Measurements from ENCODE around the gene GRIA4.
"Not testable (repeated sequence)": the region's sequence is repeated elsewhere in the genome, so short reads cannot be mapped to it uniquely, and the experiment has no call there.

The GRIA4 gene

DNA sequence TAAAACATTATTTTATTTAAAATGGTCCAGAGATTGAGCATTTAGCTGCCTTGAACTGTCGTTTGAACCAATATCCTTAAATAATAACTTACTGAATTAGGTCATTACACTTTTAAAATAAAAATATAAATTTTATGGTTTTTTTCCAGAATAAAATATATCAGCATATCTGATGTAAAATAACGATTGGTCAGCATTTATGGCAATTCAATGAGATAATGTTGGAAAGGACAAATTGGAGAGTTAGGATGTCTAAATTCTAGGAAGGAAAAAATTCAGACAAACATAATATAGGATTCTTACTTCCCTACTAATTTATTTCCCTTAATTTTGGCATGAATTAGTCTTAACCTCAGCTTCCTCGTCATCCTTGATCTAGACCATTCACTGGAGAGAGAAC, 113.4 kb downstream of the GRIA4 start:
- no peak for DNase-seq

DNA sequence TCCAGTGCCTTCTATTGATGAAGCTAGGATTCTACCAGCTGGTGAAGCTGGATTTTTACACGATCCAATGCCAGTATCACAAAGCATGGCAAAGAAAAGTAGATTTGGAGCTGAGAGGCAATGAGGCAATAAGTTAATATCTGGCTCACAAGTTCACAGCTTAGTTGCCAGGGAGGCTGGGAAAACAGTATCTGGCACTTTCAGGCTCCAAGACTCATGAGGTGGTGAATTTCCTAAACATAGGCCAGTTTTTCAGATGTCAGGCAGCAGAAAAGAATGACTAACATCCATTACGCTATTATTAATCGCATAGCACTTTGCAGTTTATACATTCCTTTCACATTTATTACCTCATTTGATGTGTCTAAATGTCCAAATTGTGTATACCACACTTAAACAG, 122.7 kb downstream of the GRIA4 start:
- no peak for DNase-seq

DNA sequence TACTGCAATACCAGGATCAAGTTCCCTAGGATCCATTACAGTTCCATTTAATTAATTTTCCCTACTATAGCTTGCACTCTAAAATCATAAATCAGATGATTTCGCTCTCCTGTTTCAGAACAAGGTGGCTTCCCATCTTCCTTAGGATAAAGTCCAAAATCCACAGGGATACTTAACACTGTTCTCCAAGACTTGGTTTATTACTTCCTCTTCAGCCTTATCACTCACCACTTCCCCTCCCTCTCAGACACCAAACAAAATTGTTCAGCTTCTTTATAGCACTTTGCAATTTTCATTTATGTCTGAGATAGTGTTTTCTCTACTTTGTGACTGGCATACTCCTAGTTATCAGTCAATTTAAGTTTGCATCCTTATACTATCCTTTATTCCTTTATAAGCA, 124.6 kb downstream of the GRIA4 start:
- no peak for DNase-seq

DNA sequence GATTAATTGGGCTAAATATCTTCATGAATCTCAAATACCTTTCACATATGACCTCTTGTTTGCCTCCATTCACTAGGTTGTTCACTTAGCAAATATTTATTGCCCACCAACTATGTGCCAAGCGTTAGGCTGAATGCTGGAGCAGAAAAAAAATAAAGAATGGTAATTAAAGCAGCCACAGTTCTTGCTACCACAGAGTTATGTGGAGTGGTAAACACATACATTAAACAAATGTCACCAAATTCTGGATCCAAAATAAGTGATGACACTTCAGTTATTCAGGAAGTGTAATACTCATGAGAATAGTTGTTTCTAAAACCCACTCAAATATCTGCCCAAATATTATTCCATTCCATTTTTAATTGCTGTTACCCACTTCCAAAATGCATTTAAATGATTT, 128.4 kb downstream of the GRIA4 start:
- DNase-seq = no peak

DNA sequence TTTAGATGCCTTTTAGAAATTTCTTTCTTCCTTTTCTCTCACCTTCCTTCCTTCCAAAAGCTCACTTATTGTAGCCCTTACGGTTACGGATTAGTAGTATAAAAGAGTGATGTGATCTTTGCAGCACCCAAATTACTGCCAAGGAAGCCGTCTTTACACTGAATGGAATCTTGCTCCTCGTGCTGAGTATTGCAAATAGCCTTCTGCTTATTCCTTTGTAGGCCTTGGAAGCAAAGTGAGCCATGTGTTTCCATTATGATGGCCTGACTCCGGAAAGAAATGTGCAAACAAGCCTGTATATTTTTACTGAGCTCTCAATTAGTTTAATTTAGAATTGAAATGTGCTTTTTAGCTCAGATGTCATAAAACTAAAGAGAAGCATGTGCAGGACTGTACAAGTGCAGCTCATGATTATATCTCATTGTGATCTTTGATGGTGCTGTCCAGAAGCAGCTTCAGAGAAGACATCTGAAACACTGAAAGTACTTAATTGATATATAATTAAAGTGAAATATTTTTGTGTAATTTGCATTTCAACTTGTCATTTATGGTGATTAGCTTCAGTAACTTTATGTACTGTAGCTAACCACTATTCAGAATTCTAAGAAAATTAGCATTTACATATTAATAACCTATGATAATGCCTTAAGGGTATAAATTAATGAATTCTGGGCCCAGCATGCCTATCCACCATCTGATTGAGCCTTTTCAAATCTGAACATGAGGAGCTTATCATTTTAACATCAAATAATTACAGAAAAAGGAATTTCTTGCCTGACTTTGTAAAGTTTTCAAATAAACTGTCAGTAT, 129.3 kb downstream of the GRIA4 start:
- DNase-seq = no peak

DNA sequence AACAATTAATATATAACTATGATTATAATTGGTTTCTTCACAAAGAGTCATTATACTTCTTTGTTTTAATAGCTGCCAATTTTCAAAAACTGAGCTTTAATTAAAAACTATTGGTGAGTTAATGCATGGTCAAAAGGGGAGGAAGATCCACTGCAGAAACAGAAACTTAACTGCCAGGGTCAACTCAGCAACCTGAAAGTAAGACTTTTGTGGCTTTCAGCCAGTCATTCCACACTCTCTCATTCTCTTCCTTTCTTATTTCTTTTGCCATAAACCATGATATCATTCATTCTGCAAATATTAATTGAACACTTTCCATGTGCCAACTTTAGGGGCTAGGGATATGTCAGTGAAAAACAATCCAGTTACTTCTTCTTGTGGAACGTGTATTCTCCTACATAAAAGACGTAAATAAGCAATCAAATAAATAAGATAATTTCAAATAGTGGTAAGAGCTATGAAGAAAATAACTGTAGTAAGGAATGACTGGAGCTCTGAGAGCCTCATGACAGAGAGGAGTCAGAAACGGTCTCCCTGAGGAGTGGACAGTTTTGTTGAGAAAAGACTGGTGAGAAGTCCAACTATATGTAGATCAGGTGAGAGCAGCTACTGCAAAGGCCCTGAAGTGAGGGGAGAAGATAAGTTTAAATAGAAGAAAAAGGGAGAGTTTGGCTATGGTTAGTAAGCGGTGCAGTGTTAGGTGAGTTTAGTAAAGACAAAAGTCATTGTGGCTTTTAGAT, 130.5 kb downstream of the GRIA4 start:
- no peak for DNase-seq

DNA sequence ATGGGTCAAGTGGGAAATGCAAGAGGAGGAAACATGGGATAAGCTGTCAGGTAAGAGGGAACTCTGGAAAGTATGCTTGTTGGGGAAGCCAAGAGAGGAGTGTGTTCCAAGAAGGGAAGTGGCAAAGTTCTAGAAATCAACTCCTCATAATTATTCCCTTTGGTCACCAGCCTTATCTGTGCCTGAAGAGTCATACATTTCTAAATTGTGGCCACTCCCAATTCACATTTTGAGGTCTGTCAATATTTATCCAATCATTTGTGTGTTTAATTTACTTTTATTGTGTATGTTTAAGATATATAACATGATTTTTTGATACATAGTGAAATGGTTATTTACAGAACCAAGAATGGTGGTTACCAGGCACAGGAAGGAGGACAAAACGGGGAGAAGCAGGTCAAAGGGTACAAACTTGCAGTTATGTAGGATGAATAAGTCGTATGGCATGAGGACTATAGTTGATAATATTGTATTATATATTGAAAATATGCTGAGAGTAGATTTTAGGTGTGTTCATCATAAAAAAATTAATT, 131.7 kb downstream of the GRIA4 start:
- no peak for DNase-seq

DNA sequence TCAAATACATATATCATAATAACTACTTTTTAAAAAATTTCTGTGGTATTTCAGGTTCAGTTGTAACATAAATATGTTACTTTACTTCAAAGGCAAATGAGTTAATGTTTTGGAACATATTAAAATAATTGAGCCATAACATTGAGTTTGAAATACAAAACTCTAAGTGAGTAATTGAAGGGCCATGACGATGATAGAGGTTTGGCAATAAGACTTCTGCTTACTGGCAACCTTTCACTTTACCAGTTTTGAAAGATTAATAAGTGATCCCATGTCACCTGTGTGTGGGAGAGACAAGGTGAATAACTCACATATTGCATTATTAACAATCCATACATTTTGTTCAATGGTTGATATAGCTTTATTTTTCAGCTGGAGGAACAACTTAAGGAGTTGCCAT, 144.4 kb downstream of the GRIA4 start:
- no peak for DNase-seq

DNA sequence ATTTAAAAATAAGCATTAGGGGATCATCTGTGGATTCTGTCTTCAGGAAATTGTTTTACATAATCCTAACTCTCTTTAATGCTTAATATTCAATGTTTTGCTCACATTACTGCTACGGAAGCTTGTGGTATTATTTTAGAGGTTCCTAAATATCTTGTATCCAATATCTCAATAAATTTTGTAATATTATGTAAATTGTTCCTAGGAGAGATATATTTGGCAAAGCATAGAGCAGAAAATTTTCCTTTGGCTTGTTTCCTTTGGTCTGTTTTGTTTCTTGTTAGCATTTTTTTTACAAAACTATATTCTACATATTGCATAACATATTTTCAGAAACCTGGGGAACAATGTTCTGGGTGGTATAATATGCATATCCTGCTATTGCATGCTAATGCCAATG, 144.8 kb downstream of the GRIA4 start:
- DNase-seq = no peak

DNA sequence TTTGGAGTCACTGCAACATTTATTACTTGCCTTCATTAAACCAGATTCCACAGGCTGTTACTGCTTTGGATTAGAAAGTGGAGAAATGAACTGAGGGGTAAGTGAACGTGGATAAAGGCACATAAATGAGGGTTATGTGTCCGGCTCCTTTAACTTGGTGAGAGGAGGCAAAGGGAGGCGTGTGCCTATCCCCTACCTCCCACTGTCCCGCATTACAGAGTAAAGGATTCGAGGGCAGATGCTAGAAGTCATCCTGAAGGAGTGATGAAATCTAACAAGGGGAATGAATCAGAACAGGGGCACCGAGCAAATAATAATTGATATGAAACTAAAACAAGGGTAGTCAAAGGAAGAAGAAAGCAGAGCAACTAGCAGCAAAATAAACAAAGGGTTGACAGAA, 147.2 kb downstream of the GRIA4 start:
- no peak for DNase-seq

DNA sequence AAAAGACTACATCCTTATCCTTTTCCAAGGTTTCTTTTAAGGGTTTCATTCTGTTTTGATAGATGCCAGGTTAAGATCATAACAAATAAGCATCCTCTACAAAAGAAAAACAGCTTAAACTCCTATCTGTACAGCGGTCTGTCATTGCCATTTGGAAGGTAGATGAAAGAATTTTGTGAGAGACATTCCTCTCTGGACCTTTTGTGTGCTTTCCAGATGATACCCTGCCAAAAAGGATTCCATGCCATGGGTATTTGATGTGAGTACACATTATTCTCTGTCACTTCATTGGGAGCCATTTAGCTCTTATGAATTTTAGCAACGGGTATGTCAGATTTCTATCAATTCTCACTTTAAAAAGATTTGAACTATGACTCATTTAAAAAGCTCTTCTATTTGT, 153.7 kb downstream of the GRIA4 start:
- no peak for DNase-seq

DNA sequence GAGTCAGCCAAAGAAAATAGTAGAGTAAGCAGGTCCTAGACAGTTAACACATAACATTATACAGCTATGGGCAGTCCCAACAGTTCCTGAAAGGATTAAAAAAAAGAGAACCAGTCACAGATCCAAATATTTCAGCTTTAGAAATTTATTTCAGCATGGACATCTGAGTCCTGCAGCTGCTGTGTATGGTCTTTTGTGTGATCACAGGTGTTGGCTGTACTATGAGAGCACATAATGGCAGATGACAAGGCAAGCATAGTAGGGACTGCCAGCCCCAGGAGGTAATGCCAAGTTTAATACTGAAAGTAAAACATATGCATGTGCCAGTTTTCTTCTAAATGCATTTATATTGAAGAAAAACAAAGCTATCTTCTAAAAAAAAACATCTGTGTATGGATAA, 158.1 kb downstream of the GRIA4 start:
- no peak for DNase-seq

DNA sequence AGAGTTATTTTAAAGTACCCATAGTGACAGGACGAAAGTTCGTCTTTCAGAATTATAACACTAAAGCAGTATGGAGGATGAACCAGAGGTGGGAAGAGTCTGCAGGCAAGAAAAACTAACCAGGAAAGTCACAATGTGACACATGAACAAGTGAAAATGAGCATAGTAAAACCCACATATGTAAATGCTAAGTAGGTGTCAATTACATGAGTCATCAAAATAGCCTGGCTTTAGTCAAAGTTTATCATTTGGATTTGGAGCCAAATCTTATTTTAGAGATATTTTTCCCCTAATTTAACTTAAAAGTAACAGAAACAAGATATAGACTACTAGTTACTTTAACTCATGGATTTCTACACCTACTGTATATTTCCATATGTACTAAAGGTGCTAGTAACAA, 159.8 kb downstream of the GRIA4 start:
- DNase-seq = no peak

DNA sequence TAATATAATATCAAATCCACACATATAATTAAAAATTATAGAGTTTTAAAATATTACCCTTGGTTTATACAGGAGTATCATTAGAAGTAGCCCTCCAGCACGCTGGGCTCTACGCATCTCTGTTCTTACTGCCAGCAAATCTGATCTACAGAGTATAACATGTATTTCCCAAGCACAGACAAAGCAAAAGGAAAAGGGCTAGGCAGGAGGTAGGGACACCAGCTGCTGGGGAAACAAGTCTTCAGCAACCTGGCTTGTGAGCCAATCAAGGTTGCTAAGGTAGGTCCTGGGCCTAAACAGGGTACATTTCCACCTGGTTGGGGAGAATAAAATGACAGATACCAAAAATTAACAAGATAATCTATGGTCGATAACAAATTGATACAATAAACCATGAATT, 163.6 kb downstream of the GRIA4 start:
- not testable (repeated sequence) for DNase-seq

DNA sequence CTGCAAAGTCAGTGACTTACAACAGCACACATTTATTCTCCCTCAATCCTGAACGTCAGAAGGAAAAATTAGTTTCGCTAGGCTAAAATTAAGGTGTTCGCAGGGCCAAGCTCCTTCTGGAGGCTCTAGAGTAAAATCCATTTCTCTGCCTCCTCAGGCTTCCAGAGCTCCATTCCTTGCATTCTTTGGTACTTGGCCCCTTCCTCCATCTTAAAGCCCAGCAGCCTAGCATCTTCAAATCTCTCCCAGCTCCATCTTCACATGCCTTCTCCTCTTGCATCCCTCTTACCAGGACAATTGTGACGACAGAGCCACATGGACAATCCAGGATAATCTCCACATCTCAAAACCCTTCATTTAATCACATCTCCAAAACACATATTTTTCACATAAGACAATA, 165.0 kb downstream of the GRIA4 start:
- no peak for DNase-seq

DNA sequence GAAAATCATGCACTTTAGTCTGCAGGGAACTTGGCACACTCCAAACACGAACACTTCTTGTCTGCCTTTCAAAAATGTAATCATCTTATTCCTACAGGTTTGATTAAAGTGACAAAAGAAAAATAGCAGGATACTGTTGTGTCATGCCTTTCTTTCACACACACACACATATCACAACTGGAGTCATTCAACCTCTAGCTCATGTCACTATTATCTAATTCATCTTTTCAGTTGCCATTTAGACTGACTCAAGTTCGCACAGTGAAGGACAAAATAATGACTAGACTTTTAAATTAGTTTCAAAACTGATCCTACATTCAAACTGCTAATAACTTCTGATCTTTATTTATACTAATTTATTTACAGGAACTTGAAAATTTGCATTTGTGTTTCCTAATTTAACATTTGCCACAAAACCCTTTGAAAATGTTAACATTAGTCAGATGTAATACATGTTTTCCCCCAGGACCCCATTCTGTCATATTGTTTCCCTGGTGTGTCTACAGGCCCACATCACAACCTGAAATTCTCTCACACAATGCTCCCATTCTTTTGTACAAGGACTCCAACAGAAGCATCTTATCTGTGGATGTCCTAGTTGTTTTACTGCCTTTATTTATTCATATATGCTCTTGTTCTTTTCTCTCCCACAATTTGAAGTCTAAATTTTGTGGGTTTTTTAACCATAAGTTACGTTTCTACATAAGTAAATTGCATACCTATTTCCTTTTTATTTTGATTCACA, 171.1 kb downstream of the GRIA4 start:
- DNase-seq = no peak

DNA sequence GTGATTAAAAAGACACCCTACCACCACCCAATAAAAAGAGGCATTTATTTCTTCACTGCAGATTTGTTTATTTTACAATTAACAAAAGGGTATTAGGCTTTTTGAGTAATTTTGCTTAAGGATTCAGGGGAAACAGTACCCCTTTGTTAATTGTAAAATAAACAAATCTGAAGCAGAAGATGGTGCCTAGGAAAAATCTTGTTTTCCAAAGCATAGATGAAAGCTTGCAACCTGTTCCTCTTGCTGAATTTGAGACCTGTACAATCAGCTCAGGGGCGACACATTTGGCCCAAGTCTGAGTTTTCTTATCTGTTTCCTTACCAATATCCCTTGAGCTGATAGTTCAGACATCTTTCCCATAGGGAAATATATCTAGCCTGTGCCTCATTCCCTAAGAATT, 171.9 kb downstream of the GRIA4 start:
- DNase-seq = no peak

DNA sequence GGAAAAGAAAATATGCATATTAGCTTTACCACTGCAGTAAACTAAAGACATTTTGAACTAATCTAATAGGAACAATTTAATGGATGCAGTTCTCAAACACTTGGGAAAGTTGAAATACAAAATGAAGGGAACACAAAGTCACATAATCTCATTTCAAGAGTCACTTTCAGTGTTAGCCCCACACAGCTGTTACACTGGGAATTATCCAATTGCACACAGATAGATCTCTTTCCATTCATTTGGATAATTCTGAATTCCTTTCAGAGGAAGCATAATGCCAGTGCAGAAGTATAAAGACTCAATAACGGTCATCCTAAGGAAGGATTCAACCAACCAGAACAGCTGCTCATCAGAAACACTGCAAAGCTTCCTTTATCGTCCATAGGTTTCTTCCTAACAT, 173.3 kb downstream of the GRIA4 start:
- DNase-seq = no peak

DNA sequence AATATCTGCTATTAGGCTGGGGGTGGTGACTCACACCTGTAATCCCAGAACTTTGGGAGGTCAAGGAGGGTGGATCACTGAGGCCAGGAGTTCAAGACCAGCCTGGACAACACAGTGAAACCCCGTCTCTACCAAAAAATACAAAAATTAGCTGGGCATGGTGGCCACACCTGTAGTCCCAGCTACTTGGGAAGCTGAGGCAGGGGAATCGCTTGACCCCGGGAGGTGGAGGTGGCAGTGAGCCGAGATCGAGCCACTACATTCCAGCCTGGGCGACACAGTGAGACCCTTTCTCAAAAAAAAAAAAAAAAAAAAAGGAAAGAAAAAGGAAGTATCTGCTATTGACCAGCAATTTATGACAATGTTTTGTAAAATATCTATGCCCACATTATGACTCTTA, 176.0 kb downstream of the GRIA4 start:
- DNase-seq = not testable (repeated sequence)

DNA sequence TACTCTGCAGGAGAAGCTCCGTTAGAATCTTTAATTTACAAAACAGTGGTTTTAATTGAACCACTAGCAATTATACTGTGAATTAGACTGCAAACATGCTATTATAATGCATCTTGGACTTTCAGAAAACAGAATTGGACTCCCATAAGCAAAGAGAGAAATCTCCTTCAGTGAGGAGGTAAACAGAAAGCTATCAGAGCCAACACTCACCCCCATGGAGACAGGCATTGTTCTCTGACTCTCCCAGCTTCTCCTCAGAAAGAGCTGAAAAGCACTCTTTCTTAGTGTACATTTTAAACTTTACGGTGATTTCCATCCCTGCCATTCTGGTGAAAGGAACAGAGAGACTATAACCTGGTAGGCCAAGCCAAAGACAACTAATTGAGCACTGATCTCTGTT, 176.9 kb downstream of the GRIA4 start:
- no peak for DNase-seq

DNA sequence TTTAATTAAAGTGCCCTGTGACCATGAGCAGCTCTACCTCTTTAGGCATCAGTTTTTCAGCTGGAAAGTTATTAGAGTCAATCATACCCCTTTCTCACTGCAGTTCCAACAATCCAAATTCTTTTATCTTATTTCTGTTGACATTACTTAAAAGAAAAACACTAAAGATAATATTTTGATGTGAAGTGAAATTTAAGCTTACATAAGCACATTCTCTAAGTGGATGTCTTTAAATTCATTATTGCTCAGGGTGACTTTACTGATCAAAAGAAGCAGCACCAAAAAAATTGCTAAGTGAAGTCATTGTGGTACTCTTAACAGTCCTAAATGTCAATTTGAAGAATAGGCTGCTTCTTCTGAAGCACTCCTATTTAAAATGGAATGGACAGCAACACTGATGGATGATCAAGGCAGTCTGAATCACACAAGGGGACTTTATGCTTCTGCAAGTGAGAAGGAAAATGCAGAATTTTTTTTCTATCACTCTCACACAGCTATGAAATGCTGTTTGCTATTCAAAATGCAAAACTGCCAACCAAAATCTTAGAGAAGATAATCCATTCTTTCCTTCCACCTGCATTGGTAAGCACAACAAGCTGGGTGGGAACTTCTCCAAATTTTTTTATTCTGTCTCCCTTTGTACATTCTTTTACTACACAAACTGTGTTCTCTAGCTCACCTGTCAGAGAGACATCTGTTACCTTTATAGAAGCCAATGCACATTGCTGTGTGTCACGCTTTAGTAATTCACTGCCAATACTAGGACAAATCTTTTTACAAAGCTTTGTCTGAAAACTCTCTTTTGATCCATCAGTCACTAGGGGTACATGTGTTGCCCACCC, 179.9 kb downstream of the GRIA4 start:
- no peak for DNase-seq

DNA sequence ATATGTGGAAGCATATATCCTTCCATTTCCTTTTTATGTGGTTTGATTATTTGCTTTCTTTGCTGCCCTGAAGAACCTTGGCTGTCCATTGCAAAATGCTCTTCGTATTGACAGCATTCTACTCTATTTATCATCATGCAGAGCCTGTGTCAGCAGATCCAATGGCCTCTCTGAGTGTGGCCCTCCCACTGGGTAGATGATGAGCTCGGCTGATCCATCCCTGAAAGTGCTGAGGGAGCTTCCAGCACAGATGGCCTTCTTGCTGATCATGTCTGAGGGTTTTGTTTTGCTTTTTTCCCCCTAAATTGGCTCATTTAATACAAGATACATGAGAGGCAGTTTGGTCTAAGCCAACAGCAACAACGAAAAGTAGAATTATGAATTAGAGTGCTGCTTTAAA, 181.0 kb downstream of the GRIA4 start:
- DNase-seq = no peak

DNA sequence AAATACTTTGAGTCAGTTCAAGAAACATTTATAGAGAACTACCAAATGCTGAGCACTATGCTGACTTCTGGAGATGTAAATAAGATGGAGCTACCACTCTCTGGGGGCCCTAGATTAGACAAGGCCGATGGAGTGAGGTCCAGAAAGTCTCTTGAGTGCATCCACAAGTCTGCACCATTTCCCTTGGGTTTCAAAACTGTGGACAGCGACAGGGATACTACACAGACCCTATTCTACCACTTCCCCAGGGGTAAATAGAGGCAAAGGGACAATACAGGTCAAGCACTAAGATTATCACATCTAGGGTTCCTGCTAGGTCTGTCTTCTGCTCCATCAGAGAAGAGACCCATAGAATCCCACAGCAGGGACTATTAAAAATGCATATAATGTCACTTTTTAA, 183.2 kb downstream of the GRIA4 start:
- DNase-seq = no peak
